HG02678 (cell line): ENCODE results near the gene PAPOLB.
"Not testable (repeated sequence)": the region's sequence is repeated elsewhere in the genome, so short reads cannot be mapped to it uniquely, and the experiment has no call there.

Source experiments
- ATAC-seq: cut with Tn5 transposase; IDR thresholded peaks from one replicate; pipeline ENCODE4 v1.9.1; 2021; ENCODE audit warnings: mild to moderate bottlenecking, moderate library complexity; ENCODE audit not compliant: unreplicated experiment

PAPOLB gene

DNA sequence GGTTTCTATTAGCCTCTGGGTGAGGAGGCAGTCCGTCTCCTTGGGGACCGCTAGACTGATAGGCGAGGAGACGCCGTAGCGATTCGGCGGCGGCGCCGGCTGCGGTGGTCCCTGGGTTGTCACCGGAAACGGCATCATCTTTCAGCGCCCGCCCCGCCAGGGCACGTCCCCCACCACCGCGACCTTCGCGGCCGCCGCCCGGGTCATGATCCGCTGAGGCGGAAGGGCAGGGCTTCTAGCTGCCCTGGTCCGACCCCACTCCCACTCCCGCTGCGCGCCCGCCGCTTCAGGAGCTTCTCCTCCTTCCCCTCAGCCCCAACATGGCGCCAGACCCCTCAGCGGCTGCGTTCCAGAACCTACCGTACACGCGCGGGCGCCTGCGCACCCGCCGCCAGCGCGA, at the start of gene PAPOLB:
PAPOLB (minus strand) TSS at position 358 of the 400 bp plus-strand sequence; CDS start at position 138, 220 bp downstream.
- ATAC-seq, result no peak

DNA sequence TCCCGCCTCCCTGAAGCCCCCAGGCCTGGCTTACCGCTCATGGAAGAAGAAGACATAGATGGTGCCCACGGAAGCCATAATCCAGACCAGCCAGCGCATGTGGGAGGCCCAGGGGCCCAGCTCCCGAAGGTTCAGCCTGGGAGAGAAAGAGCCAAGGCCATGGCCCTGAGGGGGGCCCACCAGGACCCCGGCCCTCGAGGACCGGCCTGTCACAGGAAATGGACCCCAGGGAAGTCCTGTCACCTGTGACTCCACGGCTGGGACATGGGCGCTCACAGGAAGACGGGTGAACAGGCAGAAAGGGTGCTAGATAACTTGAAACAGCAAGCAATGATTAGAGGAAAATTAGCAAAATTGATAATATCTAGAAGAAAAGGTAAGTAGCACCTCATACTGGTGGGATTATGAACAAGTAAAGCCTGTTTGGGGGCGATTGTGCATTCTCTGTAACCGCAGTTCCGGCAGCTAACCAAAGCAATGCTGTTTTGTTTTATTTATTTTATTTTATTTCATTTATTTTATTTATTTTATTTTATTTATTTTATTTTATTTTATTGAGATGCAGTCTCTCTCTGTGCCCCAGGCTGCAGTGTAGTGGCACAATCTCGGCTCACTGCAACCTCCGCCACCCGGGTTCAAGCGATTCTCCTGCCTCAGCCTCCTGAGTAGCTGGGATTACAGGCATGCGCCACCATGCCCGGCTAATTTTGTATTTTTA, 49.4 kb upstream of the PAPOLB start:
- ATAC-seq, result no peak

DNA sequence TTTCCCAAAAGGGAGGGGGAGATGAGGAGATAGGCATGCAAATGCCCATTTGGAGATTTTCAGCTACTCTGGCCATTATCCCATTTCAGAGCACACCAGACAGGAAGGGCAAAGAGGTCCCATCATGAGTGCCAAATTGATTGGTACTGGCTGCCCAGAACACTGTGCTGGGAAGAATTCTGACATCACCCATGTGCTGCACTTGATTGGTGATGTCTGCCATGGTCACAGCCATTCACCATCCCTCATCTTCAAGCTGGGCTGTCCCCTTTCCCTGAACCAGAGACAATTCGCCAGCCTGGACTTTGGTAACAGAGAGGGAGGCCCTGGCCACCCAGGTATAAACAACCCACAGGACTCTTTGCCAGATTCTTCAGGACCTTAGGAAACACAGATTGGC, 44.9 kb upstream of the PAPOLB start:
- no peak for ATAC-seq

DNA sequence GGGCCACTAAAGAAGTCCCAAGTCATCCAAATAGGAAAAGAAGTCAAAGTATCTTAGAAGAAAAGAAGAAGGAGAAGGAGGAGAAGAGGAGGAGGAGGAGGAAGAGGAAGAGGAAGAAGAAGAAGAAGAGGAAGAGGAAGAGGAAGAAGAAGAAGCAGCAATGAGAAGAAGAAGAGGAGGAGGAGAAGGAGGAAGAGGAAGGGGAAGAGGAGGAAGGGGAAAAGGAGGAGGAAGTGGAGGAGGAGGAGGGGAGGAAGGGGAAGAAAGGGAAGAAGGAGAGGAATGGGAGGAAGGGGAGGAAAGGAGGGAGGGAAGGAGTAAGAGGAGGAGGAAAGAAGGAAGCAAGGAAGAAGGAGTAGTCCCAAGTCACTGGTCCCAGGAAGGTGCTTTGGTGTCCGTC, 43.3 kb upstream of the PAPOLB start:
- ATAC-seq, result no peak

DNA sequence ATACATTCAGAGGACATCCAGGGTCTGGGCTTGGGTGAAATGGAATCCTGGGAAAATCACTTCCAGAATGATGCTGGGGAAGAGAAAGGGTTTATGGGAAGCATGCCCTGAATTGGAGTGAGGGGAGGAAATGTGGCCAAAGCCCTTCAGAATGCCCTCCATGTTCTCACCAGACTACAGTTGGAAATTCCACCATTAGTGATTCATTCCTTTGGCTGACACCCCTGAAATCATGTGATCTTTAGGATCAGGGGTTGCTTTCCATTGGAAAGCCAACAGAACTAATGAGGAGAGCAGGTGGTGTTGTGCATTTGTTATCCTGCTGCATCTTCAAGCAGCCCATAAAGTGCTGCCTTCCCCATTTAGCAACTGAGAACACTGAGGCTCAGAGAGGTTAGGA, 42.5 kb upstream of the PAPOLB start:
- ATAC-seq, result no peak

DNA sequence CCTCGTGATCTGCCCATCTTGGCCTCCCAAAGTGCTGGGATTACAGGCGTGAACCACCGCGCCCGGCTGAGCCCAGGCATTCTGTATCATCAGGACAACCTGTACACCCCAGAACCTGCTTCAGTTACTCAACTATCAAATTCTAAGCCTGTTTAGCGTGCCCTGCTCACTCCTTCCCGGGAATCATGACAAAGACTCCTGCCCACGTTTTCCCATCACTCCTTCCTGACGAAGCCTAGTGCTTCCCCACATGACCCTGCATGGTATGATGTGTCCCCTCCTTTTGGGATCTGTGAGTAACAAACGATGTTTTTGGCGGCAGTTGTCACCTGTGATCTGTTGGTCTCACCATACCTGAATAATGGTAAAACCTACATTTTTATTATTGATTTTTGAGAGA, 33.9 kb upstream of the PAPOLB start:
- no peak for ATAC-seq

DNA sequence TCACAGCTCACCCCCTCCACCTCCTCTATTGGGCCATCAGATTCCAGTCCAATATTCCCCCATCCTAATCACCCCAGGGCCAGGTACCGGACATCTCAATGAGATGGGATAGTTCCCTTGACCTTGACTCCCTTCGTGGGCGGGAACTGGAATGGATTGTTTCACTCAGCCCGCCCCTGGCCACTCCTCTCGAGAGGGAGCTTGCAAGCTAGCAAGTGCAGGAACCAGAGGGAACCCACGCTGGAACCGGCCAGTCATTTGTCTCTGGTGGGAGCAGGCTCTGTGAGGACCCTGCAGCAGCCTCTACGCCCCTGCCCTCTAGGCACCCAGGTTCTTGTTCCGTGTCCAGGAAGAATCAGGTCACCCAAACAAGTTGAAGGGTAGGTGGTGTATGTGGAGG, 32.7 kb upstream of the PAPOLB start:
- no peak for ATAC-seq

DNA sequence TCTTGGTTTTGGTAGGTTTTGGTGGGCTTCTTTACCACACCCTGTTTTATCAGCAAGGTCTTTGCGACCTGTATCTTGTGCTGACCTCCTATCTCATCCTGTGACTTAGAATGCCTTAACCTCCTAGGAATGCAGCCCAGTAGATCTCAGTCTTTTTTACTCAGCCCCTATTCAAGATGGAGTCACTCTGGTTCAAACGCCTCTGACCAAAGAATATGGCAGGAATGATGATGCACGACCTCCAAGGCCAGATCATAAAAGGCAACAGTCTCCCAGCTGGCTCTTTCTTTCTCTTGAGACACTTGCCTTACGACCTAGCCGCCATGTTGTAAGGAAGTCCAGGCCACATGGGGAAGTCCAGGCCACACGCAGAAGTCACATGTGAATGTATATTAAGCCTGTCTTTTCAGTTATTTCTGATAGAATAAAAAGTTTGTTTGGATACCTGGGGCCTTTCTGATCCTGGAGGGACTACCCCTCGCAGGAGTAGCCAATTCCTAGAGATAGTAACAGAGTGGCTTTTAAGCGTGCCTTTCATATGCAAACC, 32.2 kb upstream of the PAPOLB start:
- ATAC-seq, result no peak

DNA sequence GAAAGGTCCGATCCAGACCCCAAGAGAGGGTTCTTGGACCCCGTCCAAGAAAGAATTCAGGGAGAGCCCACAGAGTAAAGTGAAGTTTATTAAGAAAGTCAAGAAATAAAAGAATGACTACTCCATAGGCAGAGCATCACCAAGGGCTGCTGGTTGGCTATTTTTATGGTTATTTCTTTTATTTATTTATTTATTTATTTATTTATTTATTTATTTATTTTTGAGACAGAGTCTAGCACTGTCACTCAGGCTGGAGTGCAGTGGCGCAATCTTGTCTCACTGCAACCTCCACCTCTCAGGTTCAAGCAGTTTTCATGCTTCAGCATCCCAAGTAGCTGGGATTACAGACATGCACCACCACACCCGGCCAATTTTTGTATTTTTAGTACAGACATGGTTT, 31.4 kb upstream of the PAPOLB start:
- not testable (repeated sequence) for ATAC-seq

DNA sequence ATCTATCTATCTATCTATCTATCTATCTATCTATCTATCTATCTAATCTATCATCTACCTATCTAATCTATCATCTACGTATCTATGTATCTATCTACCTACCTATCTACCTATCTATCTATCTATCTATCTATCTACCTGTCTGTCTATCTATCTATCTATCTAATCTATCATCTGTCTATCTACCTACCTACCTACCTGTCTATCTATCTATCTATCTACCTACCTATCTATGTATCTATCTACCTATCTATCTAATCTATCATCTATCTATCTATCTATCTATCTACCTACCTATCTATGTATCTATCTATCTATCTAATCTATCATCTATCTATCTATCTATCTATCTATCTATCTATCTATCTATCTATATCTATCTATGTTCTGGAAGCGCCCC, 29.7 kb upstream of the PAPOLB start:
- not testable (repeated sequence) for ATAC-seq

DNA sequence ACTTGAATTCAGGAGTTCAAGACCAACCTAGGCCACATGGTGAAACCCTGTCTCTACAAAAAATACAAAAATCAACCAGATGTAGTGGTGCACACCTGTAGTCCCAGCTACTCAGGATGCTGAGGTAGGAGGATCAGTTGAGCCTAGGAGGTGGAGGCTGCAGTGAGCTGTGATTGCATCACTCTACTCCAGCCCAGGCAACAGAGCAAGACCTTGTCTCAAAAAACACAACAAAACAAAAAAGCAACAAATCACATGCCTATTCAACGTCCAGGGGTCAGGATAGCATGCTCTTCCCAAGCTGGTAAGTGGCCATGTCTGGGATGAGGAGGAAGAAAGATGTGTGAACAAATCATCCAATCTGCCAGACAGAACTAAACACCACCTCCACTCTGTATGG, 27.9 kb upstream of the PAPOLB start:
- no peak for ATAC-seq

DNA sequence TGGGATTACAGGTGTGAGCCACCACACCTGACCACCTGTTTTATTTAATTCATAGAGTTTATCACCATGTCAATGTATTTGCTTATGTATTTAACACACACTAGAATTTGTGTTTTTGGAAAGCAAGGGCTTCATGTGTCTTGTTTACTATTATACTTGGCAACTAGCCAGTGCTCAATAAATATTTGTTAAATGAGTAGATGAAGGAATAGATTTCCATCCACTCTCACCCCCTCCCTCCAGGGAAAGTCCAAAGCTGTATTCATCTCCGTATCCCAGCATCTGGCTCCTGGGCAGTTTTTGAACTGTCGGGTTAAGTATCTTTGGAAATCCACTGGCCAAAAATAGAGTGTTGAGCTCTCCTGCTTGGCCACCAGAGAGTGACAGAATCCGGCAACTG, 26.3 kb upstream of the PAPOLB start:
- no peak for ATAC-seq

DNA sequence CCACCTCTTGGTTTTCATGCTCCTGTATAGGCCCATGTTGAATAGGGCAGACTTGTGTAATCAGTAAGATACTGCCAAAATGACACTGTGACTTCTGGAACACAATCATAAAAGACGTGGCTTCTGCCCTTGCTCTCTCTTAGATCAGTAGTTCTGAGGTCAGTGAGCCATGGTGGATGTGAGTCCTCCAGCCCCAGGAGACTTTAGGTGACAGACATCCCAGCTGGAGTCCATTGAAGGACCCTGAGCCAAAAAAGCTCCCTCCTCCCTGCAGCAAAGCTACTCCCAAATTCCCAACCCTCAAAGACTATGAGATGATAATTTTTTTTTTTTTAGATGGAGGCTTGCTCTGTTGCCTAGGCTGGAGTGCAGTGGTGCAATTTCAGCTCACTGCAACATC, 24.8 kb upstream of the PAPOLB start:
- no peak for ATAC-seq

DNA sequence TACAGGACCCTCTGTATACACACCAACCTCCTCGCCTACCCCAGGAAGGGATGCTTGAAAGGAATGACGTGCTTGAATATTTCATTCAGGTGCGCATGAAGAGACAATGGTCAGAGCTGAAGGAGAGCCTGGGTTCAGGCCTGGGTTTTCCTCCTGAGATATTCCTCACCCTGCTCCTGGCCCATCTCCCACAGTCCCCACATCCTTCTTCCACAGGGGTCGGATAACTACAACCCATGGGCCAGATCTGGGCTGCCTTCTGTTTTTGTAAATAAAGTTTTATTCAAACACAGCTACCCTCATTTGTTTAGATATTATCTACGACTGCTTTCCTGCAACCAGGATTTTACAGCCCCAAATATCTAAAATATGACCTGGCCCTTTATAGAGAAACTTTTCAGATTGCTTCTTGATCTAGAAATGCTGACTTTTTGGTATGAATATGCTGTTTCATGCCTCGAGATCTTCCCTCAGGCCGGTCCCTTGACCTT, 23.5 kb upstream of the PAPOLB start:
- no peak for ATAC-seq

DNA sequence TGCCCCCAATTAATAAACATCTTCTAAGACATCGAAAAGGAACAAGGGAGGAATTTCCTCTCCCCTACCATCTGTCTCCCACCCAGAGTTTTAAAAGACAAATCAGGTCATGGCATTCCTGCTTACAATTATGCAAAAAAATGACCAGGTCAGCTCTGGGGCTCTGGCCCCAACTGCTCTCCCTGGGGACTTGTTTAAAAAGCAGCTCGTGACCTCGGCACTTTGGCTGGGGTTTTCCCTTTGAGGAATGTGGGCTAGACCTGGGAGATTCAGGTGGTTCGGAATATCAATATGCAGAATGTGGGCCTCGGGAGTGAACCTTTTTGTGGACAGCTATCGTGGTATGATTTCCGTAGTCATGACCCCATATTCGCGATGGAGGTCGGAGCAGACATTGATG, 22.3 kb upstream of the PAPOLB start:
- ATAC-seq, result no peak

DNA sequence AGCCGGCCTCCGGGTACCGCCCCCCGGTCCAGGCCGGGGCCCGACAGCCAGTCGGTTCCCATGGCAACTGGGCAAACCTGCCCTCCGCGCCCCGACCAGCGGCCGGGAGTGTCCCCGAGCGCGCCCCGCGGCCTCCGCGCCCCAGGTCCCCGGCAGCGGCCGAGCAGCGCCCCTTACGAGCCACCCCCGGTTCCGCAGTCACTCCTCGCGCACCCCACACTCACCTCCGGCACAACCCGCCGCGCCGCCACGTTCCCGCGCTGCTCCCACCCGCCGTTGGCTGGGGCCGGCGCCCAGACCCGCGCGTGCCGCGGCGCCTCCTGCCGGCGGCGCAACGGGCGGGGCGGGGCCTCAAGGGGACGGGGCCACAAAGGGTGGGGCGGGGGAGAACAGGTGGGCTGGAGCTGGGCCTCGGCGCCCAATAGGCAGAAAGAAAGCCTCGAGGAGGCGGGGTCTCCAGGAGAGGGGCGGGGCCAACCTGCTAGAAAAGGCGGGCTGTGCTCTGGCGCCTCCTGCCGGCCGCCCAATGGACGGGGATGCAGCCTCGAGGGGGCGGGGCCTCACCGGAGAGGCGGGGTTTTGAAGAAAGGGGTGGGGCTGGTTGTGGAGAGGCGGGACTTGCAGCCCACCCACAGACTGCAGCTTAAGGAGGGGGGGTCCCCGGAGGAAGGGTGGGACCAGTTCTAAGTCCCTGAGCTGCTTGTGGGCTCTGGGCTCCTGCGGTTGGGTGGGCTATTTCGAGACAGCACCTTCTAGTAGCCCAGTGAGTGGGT, 21.7 kb upstream of the PAPOLB start, which contains the start of gene RADIL:
RADIL (minus strand) TSS at position 345 of the 773 bp plus-strand sequence. CDS start 5,577 bp downstream, outside the sequence.
- no peak for ATAC-seq

DNA sequence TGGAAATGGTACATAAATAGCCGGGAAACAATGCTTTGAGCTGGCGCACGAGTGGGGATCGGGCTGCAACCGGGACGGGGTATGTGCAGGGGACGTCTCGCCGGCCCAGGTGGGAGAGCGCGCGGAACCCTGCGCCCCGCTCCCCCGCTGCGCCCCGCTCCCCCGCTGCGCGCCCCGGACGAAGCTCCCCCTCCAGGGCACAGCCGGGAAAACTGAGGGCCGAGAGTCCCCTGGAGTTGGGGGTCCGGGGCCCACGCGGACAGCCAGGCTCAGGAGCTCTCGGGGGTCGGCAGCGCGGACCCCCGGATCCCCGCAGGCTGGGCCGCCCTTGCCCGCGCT, 21.2 kb upstream of the PAPOLB start:
- no peak for ATAC-seq

DNA sequence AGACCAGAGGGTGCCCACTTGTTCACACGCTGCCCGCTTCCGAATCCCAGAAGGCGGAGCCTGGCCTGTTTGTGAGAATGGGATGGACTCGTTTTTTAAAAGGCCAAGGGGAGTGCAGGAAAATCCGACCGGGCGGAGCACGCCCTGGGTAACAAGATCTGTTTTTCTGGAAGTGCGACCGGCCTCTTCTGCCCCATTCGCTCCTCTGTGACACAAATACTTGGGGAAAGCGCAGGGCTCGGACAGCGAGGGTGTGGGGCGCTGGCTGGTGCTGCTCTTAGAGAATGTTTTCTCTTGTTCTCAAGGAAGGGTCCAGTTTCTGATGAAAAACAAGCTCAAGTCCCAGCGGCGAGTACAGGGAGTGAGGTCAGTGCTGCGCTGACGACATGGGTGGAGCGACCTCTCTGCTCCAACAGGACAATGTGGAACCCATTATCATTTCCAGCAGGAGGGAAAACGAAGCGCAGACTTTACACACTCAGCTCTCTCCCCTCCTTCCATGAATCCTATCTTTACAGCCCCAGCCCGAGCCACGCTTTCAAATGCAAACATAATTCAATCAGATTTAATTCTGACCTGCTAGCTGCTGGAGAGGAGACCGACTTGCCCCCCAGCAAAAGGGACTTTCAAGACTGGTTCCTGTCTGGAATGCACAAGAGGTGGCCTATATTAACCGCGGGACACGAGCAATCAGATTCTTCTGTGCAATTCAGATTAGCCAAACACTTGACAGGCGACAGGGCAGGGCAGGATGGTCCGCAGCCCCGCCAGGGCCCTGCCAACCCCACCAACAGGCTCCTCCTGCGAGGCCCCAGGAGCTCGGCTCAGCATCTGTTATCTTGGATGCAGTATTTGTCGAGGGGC, 20.6 kb upstream of the PAPOLB start:
- ATAC-seq, result no peak

DNA sequence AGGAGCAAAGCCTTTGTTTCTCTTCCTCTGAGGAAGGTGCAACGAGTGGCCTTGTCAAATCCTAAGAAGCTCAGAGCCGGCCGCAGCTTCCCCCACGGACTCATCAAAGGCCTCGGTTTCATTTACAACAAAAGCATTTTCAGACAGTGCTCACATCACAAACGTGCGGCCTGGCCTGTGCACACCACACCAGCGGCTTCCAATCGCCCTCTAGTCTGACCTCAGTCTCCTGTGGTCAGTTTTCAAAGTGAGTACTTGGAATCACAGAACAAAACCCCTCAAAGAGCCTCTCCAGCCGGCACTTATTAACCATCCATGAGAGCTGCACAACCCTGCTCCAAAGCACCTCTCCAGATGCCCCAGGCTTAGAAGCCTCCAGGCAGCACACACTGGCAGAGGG, 18.4 kb upstream of the PAPOLB start:
- ATAC-seq, result no peak

DNA sequence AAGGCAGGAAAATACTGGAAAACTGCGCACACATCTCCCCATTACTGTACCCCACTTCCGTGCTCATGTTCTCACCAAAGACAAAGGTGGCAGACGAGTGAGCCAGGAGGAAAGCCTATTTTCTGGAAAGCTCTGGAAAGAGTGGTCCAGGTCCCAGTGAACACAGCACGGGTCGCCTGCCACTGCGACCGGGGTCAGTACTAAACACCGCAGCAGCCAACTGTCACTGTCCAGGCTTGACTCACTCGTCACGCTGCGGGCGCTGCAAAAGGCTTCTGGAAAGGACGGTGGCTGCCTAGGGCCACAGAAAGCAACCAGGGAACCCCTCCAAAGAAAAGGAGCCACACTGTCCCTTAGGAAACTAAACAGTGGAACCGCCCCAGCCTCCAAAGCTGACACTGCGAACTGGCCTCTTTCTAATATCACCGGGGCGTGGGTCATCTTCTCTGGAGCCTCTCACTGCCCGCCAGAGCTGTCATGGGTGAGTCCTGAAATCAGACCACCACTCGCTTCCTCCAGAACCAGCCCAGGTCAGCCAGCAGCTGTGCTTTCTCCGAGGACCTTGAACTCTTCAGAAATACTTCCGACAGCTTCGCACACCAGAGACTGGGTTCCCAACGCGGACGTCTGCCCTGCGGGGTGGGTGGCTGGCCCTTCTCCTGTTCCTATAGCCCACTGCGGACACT, 17.7 kb upstream of the PAPOLB start:
- no peak for ATAC-seq
